Ascending aorta (tissue), 2 donors: ENCODE measurements around the gene KIN. TPM values are rescaled to one million over a fixed set of nuclear protein-coding genes. Genes with fewer than 3 reads are reported as not detected.
"Not testable (repeated sequence)": the region's sequence is repeated elsewhere in the genome, so short reads cannot be mapped to it uniquely, and the experiment has no call there.

Experiments
- DNase-seq, 2 donors: peaks; one replicate each; pipeline ENCODE4 v3.0.0-alpha.2; 2019; ENCODE audit warnings: low spot score in 2 of 2
- H3K27ac ChIP-seq, 2 donors: fragments of 200-600 bp; sonication (generic); one replicate each; pipeline ENCODE4 v1.5.1; 2016 to 2017; ENCODE audit warnings: mild to moderate bottlenecking in 1 of 2
- H3K27me3 ChIP-seq: fragments of 200-600 bp; sonication (generic); one replicate; pipeline ENCODE4 v1.5.1; 2017
- H3K36me3 ChIP-seq, 2 donors: fragments of 200-600 bp; sonication (generic); one replicate each; pipeline ENCODE4 v1.5.1; 2016
- H3K4me1 ChIP-seq, 2 donors: fragments of 200-600 bp; sonication (generic); one replicate each; pipeline ENCODE4 v1.5.1; 2016 to 2017; ENCODE audit warnings: mild to moderate bottlenecking in 1 of 2
- H3K4me3 ChIP-seq, 2 donors: fragments of 200-600 bp; sonication (generic); one replicate each; pipeline ENCODE4 v1.5.1; 2016 to 2017; ENCODE audit warnings: mild to moderate bottlenecking in 1 of 2
- H3K9me3 ChIP-seq, 2 donors: fragments of 200-600 bp; sonication (generic); one replicate each; pipeline ENCODE4 v1.5.1; 2016
- intact Hi-C: fragments of 100-400 bp; cut with DNase I; formaldehyde crosslinking; loops from one replicate; pipeline ENCODE4 v1.15.1; 2023
- total RNA-seq: library from RNA; depleted of rRNA; stranded (reverse); fragments of >200 nt; gene quantifications from one replicate; pipeline ENCODE4 v1.1.0, GENCODE V29; 2016
- TF ChIP-seq, protein P1 (sequence below), 3 experiments: fragments of 200-600 bp in 2 of 3; fragments of 450-650 bp in 1 of 3; sonication (generic) in 2 of 3; IDR thresholded peaks; one replicate each; pipeline ENCODE4 v1.5.1; 2016 to 2019; ENCODE audit warnings: antibody characterized with exemption in 3 of 3, mild to moderate bottlenecking in 1 of 3, moderate library complexity in 1 of 3

KIN gene
- total RNA-seq, 1 donor from 2014 or later, result 8.1 TPM

DNA sequence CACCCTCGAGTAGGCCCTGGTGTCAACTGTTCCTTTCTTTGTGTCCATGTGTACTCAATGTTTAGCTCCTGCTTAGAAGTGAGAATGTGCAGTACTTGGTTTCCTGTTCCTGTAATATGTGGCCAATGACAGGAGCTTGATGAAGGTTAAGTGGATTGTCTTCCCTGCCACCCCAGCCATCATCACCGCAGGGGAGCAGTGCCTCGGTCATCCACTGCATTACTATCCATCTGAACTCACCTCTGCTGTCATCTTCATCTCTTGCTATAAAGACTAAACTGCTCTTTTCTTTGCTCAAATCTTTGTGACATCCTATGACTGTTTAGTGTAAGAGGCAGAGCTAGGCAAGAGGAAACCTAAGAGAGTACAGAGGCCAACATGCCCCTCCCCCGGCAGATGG is 69.1 kb downstream of the KIN start:
- H3K27ac ChIP-seq, result no peak overlapping the region
- no peaks in the 10 kb centered on the region for H3K4me1 ChIP-seq
- H3K4me3 ChIP-seq, result no peak overlapping the region
- no peaks in the 10 kb centered on the region for H3K9me3 ChIP-seq
- no peaks in the 10 kb centered on the region for H3K27me3 ChIP-seq
- H3K36me3 ChIP-seq, result no peaks in the 10 kb centered on the region
- TF ChIP-seq, protein P1, sequence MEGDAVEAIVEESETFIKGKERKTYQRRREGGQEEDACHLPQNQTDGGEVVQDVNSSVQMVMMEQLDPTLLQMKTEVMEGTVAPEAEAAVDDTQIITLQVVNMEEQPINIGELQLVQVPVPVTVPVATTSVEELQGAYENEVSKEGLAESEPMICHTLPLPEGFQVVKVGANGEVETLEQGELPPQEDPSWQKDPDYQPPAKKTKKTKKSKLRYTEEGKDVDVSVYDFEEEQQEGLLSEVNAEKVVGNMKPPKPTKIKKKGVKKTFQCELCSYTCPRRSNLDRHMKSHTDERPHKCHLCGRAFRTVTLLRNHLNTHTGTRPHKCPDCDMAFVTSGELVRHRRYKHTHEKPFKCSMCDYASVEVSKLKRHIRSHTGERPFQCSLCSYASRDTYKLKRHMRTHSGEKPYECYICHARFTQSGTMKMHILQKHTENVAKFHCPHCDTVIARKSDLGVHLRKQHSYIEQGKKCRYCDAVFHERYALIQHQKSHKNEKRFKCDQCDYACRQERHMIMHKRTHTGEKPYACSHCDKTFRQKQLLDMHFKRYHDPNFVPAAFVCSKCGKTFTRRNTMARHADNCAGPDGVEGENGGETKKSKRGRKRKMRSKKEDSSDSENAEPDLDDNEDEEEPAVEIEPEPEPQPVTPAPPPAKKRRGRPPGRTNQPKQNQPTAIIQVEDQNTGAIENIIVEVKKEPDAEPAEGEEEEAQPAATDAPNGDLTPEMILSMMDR (IDR thresholded peaks at IDR 0.05), result no peak
- no peak for DNase-seq
- intact Hi-C loops, result no loop called here

- no peak overlapping the region for H3K27ac ChIP-seq
- H3K4me1 ChIP-seq, result no peaks in the 10 kb centered on the region
- no peak overlapping the region for H3K4me3 ChIP-seq
- no peak for DNase-seq
- H3K9me3 ChIP-seq, result no peaks in the 10 kb centered on the region
- TF ChIP-seq, protein P1 (IDR thresholded peaks at IDR 0.05), result no peak
- intact Hi-C loops, result no loop called here
- no peaks in the 10 kb centered on the region for H3K36me3 ChIP-seq
- no peaks in the 10 kb centered on the region for H3K27me3 ChIP-seq
Measured at GRCh38 chr10:7717767-7718166, 70.0 kb downstream of the KIN start.

GRCh38 chr10:7715515-7715914 is 72.3 kb downstream of the KIN start:
- no peak for DNase-seq
- Histone ChIP-seq H3K4me1 (no peaks in the 10 kb centered on the region), H3K27me3 (no peaks in the 10 kb centered on the region), H3K36me3 (no peaks in the 10 kb centered on the region), H3K9me3 (no peaks in the 10 kb centered on the region), H3K27ac (no peak overlapping the region), H3K4me3 (no peak overlapping the region)
- intact Hi-C loops, result no loop called here
- TF ChIP-seq, protein P1 (IDR thresholded peaks at IDR 0.05), result no peak

- DNase-seq, intact Hi-C loops, H3K27me3 ChIP-seq, H3K36me3 ChIP-seq, H3K9me3 ChIP-seq, H3K27ac ChIP-seq, H3K4me3 ChIP-seq, H3K4me1 ChIP-seq: not testable (repeated sequence)
Measured at GRCh38 chr10:7711075-7711474, 76.7 kb downstream of the KIN start.

- Histone ChIP-seq H3K9me3 (no peaks in the 10 kb centered on the region), H3K27ac (no peak overlapping the region), H3K4me1 (no peaks in the 10 kb centered on the region), H3K36me3 (no peaks in the 10 kb centered on the region), H3K27me3 (no peaks in the 10 kb centered on the region), H3K4me3 (no peak overlapping the region)
- no peak for DNase-seq
- TF ChIP-seq, protein P1 (IDR thresholded peaks at IDR 0.05), result no peak
- intact Hi-C loops, result no loop called here
Measured at GRCh38 chr10:7710446-7710845, 77.3 kb downstream of the KIN start.

DNA sequence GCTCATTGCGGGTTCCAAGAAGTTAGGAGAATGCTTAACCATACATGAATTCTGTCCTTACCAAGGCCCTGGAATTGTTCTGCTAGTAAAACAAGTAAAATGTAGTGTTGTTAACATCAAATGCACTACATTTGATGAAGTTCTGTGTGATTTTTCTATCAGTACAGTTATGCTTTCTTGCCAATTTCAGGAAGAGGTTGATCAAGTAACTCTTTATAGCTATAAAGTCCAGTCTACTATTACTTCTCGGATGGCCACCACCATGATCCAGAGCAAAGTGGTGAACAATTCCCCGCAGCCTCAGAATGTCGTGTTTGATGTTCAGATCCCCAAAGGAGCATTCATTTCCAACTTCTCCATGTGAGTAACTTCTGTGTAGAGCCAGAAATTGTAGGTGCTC is 79.0 kb downstream of the KIN start:
- Histone ChIP-seq H3K9me3 (no peaks in the 10 kb centered on the region), H3K36me3 (no peaks in the 10 kb centered on the region), H3K27me3 (no peaks in the 10 kb centered on the region), H3K4me1 (no peaks in the 10 kb centered on the region), H3K4me3 (no peak overlapping the region), H3K27ac (no peak overlapping the region)
- intact Hi-C loops, result no loop called here
- TF ChIP-seq, protein P1 (IDR thresholded peaks at IDR 0.05), result no peak
- no peak for DNase-seq
